GM12892 (cell line): ENCODE results near the gene PHLDA2.
"Not testable (repeated sequence)": the region's sequence is repeated elsewhere in the genome, so short reads cannot be mapped to it uniquely, and the experiment has no call there.

ENCODE experiments used
- DNase-seq: peaks from one replicate; pipeline ENCODE4 v3.0.0; 2011; ENCODE audit not compliant: insufficient read length
- FAIRE-seq: peaks from 2 replicates; lab custom pipeline; 2011; peaks lifted over from hg19 to GRCh38; lab: Jason Lieb, UNC
- POLR2A ChIP-seq: IDR thresholded peaks from 2 replicates; pipeline ENCODE4 v1.6.1; 2011; ENCODE audit warnings: low read depth, low read length, control low read depth
- POLR2AphosphoS5 ChIP-seq: IDR thresholded peaks from 2 replicates; pipeline ENCODE4 v1.6.1; 2011; ENCODE audit warnings: low read depth, low read length, control low read depth
- TAF1 ChIP-seq: IDR thresholded peaks from 2 replicates; pipeline ENCODE4 v1.6.1; 2011; ENCODE audit warnings: low read depth, mild to moderate bottlenecking, control low read depth, low read length, borderline replicate concordance

Gene PHLDA2

DNA sequence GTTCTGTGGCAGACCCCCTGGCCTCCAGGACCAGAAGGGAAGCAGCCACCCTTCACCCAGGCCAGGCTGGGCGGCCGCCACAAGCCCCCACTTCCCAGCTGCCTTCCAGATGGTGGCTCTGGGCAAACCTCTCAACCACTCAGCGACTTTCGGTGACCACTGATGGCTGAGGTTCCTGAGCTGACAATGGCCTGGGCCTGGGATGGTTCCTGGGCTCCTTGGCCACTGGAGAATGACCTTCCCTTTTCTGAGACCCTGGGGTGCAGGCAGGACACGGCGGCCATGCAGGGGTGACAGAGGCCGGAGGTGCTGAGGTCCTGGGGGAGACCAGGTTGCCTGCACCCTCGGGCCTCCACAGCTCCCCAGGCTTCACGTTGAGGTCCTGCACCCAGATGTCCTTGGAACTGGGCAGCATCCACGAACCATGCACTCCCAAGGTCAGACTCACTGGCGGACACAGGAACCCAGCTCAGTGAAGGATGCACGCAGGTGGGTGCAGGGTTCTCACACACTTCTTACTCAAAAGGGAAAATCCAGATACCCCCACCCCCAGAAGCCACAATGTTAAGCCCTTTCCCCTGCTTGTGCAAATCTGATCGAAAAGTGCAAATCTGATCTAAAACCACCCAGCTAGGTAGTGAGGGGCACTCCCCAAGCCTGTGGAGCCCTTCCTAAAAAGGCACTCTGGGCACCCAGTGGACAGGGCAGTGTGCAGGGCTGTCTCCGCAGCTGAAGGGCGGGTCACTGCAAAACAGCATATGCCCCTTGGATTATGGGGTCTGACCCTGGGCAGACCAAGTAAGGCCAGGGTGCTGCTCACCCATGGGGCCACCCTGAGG is 13.9 kb upstream of the PHLDA2 start:
- TF ChIP-seq TAF1, result no peak
- TF ChIP-seq POLR2A, result peak; percentile 18; the same call in 1 of the 2 replicates
- TF ChIP-seq POLR2AphosphoS5, result no peak; the same call in 1 of the 2 replicates
- FAIRE-seq (no peak), DNase-seq (no peak)

DNA sequence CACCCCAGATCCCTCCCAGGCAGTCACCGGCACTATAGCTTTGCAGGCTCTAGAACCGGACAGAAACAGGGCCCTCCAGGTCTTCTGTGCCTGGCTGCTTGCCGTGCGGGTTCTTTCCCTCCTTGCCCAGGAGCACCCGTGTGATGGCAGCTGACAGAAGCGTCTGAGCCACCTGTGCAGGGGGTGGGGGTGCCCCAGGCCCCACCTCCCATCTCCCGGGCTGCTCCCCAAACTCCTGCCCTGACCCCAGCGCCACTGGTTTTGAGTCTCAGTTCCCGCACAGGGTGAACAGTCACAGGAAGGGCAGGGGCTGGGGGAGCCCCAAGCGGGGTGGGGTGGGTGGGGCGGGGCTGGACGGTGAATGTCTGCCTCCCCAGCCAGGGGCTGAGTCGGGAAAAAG is 13.2 kb upstream of the PHLDA2 start:
- FAIRE-seq (no peak), DNase-seq (no peak)
- TF ChIP-seq TAF1 (no peak), POLR2AphosphoS5 (peak; percentile 8; the same call in 1 of the 2 replicates)

DNA sequence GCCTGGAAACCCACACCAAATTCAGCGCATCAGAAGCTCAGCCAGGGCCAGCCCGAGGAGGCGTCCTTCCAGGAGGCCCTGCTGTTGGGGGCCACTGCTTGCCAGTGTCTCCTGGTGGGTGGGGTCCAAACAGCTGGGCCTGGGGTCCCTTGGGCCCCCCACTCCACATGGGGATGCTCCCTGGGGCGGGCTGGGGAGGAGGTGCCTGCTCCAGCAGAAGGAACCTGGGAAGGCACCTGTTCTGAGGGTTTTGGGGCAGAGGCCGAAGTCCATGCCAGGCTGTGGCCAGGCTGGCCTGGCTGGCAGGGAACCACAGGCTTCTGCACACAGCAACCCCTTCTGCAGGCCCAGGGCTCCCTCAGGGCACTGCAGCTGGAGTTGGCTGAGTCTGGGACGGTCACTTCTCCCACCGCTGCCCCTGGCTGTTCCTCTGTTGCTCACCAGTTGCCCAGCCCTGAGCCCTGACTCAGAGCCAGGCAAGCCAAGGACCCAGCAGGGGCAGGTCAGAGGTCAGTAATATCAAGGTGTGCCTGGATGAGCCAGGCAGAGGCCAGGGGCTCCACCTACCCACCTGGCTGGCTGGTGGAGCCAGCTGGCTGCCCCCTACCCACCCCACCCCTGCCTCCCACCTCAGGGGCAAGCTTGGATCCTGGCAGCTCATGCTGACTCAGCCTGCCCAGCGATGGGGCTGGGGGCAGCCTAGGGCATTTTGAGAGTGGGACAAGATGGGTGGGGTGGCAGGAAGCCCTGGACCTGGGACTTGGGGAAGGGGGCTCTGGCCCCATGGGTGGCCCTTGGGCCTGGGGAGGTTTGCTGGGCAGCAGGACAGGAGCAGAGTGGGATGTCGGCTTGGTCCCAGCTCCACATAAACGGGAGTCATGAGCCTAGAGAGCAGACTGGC is 12.0 kb upstream of the PHLDA2 start:
- DNase-seq, result no peak
- TF ChIP-seq POLR2AphosphoS5, result no peak
- no peak for TF ChIP-seq TAF1
- TF ChIP-seq POLR2A, result no peak
- no peak for FAIRE-seq

DNA sequence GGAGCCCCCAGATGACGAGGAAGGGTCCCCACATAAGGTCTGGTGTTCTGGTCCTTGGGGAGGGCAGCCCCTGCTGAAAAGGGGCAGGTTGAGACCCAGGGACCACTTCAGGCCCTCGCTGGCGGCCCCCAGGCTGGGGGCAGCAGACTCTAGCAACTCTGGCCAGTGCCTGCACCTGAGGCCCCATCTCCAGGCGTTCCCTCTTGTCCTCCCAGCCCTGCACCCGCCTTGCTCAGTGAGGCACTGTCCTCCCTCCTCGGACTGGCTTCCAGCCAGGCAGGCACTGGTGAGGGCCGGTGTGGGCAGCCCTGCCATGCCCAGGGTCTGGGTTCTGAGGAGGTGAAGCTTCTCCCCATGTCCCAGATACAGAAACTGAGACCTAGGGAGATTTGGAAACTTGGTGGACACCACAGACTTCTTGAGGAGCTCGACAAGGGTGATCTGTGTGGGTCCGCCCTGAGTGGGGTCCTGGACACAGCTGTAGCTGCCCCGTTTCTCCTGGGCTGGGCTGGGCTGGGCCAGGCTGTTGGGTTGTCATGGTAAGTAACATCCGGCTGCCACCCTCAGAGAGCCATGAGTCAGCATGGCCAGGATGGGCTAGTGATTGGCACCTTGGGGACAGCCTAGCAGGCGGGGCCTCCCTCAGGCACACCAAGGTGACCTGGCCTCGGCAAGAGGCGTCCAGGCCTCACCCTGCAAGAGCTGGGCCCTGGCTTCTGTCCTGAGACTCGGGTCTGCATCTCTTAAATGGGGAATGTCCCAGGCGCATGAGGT is 11.1 kb upstream of the PHLDA2 start:
- FAIRE-seq, result no peak
- DNase-seq, result no peak
- TF ChIP-seq POLR2A, result no peak
- TF ChIP-seq TAF1, result no peak
- TF ChIP-seq POLR2AphosphoS5, result no peak

DNA sequence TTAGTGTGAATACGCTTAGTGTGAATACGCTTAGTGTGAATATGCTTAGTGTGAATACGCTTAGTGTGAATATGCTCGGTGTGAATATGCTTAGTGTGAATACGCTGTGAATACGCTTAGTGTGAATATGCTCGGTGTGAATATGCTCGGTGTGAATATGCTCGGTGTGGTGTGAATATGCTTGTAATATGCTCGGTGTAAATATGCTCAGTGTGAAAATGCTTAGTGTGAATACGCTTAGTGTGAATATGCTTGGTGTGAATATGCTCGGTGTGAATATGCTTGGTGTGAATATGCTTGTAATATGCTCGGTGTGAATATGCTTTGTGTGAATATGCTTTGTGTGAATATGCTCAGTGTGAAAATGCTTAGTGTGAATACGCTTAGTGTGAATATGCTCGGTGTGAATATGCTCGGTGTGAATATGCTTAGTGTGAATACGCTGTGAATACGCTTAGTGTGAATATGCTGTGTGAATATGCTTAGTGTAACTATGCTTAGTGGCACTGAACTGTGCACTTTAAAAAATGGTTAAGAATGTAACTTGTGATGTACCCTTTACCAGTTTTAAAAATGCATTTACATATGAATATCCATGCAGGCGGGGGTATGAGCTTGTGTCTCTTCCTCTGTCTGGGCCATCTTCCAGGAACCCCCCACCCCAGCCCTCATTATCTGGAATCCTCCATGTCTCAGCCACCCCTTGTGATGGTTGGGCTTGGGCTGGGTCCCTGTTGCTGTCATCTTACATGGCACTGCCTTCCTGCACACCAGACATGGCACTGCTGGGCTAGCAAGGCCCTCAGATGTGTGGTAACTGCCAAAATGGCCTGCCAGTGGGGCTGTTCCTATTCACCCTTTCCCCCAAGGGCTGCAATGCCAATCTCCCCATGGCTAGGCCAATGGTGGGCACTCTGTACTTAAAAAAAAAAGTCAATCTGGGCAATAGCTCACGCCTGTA is 9.5 kb upstream of the PHLDA2 start:
- DNase-seq, result not testable (repeated sequence)
- FAIRE-seq, result peak; percentile 36

DNA sequence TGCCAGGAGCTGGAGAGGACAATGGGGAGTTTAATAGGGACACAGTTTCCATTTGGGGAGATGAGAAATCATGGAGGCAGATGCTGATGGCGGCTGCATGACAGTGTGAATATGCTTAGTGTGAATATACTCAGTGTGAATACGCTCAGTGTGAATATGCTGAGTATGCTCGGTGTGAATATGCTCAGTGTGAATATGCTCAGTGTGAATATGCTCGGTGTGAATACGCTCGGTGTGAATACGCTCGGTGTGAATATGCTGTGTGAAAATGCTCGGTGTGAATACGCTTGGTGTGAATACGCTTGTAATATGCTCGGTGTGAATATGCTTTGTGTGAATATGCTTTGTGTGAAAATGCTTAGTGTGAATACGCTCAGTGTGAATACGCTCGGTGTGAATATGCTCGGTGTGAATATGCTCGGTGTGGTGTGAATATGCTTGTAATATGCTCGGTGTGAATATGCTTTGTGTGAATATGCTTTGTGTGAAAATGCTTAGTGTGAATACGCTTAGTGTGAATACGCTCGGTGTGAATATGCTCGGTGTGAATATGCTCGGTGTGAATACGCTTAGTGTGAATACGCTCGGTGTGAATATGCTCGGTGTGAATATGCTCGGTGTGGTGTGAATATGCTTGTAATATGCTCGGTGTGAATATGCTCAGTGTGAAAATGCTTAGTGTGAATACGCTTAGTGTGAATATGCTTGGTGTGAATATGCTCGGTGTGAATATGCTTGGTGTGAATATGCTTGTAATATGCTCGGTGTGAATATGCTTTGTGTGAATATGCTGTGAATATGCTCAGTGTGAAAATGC is 8.6 kb upstream of the PHLDA2 start:
- DNase-seq, FAIRE-seq: not testable (repeated sequence)

DNA sequence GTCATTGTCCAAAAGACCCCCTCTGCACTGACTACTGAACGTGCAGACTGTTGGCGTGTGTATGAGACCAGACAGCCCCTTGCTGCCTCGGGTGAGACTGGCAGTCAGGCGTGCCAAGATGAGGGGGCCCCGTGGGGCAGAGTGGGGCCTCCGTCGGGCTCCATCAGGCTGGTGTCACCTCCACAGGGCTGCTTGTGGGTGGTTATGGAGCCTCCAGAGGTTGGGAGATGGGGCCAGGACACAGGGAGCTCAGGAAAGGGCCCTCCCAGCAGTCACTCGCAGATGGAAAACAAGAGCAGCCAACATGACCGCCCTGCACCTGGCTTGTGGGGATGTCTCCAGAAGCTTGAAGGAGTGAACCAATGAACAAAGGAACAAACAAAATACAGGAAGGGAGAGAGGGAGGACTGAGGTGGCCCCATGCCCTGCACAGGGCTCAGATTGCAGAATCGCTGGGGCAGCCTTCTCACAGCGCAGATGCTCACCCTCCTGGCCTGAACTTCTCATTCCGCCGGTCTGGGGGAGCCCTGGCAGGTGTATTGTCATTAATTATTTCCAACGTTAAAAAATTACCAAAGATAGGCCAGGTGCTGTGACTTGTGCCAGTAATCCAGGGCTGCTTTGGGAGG is 5.5 kb upstream of the PHLDA2 start:
- no peak for FAIRE-seq
- no peak for TF ChIP-seq POLR2A
- TF ChIP-seq POLR2AphosphoS5, result no peak
- no peak for TF ChIP-seq TAF1
- no peak for DNase-seq

DNA sequence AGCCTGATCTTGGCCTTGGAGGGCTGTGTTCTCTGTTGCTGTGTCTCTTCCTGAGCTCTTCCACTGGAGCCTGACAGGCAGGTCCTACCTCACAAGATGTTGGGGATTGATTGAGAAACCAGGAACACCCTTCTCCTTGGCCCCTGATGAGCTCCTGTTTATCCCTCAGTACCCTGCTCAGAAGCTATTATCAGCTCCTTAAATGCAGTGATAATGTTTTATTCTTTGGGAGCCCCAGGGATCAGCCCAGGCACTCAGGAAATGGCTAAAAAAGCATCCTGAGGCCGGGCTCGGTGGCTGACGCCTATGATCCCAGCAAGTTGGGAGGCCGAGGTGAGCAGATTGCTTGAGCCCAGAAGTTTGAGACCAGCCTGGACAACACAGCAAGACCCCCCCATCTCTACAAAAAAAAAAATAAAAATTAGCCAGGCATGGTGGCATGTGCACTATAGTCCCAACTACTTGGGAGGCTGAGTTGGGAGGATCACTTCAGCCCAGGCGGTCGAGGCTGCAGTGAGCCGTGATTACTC is 4.9 kb upstream of the PHLDA2 start:
- TF ChIP-seq TAF1 (no peak), POLR2A (no peak), POLR2AphosphoS5 (no peak)
- DNase-seq (no peak), FAIRE-seq (no peak)

DNA sequence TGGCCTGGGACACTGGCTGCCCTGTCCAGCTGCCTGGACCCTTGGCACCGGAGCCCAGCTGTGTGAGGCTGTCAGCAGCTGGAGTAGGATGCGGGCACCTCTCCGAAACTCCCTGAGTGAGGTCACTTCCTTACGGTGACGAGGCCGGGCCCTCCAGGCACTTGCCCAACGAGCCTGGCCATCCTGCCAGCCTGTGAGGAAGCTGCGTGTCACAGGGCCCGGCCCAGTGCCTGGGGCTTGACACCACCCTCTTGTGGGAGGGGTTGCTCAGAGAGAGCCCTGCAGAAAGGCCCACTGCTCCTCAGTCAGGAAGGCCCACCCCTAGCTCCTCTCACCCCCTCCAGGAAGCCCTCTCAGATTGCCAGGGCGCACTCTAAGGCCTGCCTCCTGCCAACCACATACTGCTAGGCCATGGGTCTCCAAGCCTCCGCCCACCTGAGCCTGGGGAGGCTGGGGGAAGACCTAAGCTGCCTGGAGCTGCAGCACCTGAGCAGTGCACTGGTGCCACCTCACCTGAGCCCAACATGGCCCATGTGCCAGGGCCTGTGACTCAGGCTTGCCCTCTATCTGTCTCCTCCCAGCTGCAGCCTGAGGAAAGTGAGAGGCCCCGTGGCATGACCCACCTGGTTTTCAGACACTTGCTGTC is 4.3 kb upstream of the PHLDA2 start:
- no peak for TF ChIP-seq TAF1
- TF ChIP-seq POLR2AphosphoS5, result no peak
- no peak for TF ChIP-seq POLR2A
- no peak for FAIRE-seq
- DNase-seq, result no peak
